Measurements from ENCODE around the gene DCDC1. TPM values are rescaled to one million over a fixed set of nuclear protein-coding genes. Genes with fewer than 3 reads are reported as not detected.

The DCDC1 gene
- total RNA-seq, 1 experiment from 2014 or later = 1.5 TPM

- ChIA-PET RAD21 (ENCODE audit: low non-redundant PET in 1 of 2, low total read pairs in 2 of 2, uncharacterized antibody in 2 of 2, unreplicated experiment in 2 of 2) (no interaction called here), POLR2A (no interaction called here), CTCF (interaction anchor here (1.3 to 1.4 kb wide), 2 partner anchors 136 to 715 kb away, joined by 3 to 7 read pairs; no protein-coding TSS in a partner anchor)
- Histone ChIP-seq H3K9ac (ENCODE audit: low read length) (no peak overlapping the region), H3K36me3 (ENCODE audit: control insufficient read depth in 1 of 2, insufficient read depth in 2 of 2, low read length in 2 of 2) (no peaks in the 10 kb centered on the region), H3K4me3 (replicated peaks in 1 of 2; ENCODE audit: low read depth in 1 of 2, low read length in 2 of 2) (no peak overlapping the region), H3K27ac (ENCODE audit: low read depth, low read length) (no peak overlapping the region), H3K9me3 (ENCODE audit: control insufficient read depth in 1 of 2, insufficient read depth in 1 of 2, low read depth in 1 of 2, low read length in 2 of 2) (no peaks in the 10 kb centered on the region), H4K20me1 (ENCODE audit: insufficient read depth) (0 out of 2 replicates have a peak, but pooled peaks cover 3% of the 10 kb centered on the region), H2AFZ (ENCODE audit: low read depth, low read length, poor library complexity, severe bottlenecking) (no peak overlapping the region), H3K9me2 (ENCODE audit: insufficient read depth) (no peaks in the 10 kb centered on the region), H3K79me2 (ENCODE audit: insufficient read depth, low read length) (no peaks in the 10 kb centered on the region), H3K27me3 (ENCODE audit: insufficient read depth, low read length) (no peaks in the 10 kb centered on the region), H3K4me2 (ENCODE audit: low read length) (no peak overlapping the region), H3K4me1 (ENCODE audit: control insufficient read depth in 1 of 2, insufficient read depth in 2 of 2, low read length in 2 of 2) (no peaks in the 10 kb centered on the region)
- DNase-seq (ENCODE audit: low read depth, low spot score) (no peak), ATAC-seq (no peak)
- no TSS peak for BruUV-seq (replicated peaks)
- TF ChIP-seq SRF (IDR thresholded peaks at IDR 0.05; ENCODE audit: low read depth) (no peak), POLR2AphosphoS5 (IDR thresholded peaks at IDR 0.05; ENCODE audit: low read depth, low read length) (no peak), FOSL1 (IDR thresholded peaks at IDR 0.05; ENCODE audit: low read depth) (no peak), CEBPB (IDR thresholded peaks at IDR 0.05; ENCODE audit: low read depth) (no peak), RAD21 (IDR thresholded peaks at IDR 0.05; ENCODE audit: low read depth) (no peak), ZBTB33 (IDR thresholded peaks at IDR 0.05; ENCODE audit: extremely low read depth, insufficient replicate concordance, low read length) (no peak), ELF1 (IDR thresholded peaks at IDR 0.05; ENCODE audit: borderline replicate concordance, low read depth) (no peak), CTCF (IDR thresholded peaks at IDR 0.05 in 2 of 3, conservative IDR thresholded peaks at IDR 0.05 in 1 of 3; ENCODE audit: borderline replicate concordance in 1 of 3, insufficient read depth in 1 of 3, low read depth in 2 of 3, low read length in 2 of 3) (no peak)
- intact Hi-C loops (cut with micrococcal nuclease) = loop anchor here (5.0 to 10.0 kb wide), 2 partner anchors 241 to 714 kb away; no protein-coding TSS in a partner anchor
Measured at GRCh38 chr11:31243706-31244105, 125.8 kb downstream of the DCDC1 start.

Data from HCT116 (cell line).